SK-N-MC (cell line): Measurements from ENCODE around the gene APOBR.

Experiments used
- EZH2 ChIP-seq: fragments of 200-600 bp; sonication (generic); IDR thresholded peaks from one replicate; pipeline ENCODE4 v1.6.1; 2017; ENCODE audit warnings: antibody characterized with exemption
- POLR2AphosphoS5 ChIP-seq: IDR thresholded peaks from 2 replicates; pipeline ENCODE4 v1.6.1; 2012; ENCODE audit warnings: mild to moderate bottlenecking, low read depth, low read length, borderline replicate concordance

DNA sequence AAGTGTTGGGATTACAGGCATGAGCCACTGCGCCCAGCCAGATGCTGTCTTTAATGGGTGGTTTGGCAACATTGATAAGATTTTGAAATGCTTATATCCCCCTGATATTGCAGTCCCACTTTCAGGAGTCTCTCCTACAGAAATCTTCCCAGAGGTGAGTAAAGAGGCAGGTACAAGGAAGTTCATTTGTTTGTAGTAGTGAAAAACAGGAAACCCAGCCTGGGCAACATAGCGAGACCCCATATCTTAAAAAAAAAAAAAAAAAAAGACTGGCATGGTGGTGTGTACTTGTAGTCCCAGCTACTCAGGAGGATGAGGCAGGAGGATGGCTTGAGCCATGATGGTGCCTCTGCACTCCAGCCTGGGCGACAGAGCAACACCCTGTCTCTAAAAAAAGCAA is 50.6 kb downstream of the APOBR start:
- TF ChIP-seq EZH2, result no peak
- TF ChIP-seq POLR2AphosphoS5, result no peak
